SU-DHL-6 (cell line): ENCODE measurements around the gene AGO3.

ENCODE experiments used
- CTCF ChIP-seq: fragments of 200-600 bp; sonication (generic); IDR thresholded peaks from one replicate; pipeline ENCODE4 v1.5.1; 2017; ENCODE audit warnings: antibody characterized with exemption, mild to moderate bottlenecking, low read length, moderate library complexity; ENCODE audit not compliant: insufficient read depth, poor library complexity, severe bottlenecking
- EZH2phosphoT487 ChIP-seq: fragments of 200-600 bp; sonication (generic), shearing (Covaris generic); conservative IDR thresholded peaks from 2 replicates; pipeline ENCODE4 v1.6.1; 2018; ENCODE audit warnings: mild to moderate bottlenecking, antibody characterized with exemption, low read length, moderate library complexity, mixed read lengths

DNA sequence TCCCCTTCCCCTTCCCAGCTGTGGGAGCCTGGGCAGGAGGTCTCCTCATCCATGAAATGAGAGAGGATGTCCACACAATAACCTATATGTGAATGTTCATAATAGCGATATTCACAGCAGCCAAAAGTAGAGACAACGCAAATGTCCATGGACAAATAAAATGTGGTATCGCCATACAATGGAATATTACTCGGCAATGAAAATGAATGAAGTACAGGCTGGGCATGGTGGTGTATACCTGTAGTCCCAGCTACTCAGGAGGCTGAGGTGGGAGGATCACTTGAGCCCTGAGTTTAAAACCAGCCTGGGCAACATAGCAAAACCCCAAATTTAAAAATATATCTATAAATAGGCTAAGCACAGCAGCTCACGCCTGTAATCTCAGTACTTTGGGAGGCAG, 170.6 kb downstream of the AGO3 start:
- TF ChIP-seq CTCF, result no peak
- no peak for TF ChIP-seq EZH2phosphoT487
